CD14-positive monocyte (primary cell): ENCODE data around the gene UPB1. TPM values are rescaled to one million over a fixed set of nuclear protein-coding genes. Genes with fewer than 3 reads are reported as not detected.

Experiments
- DNase-seq, 3 donors: peaks; one replicate each; pipeline ENCODE4 v3.0.0-alpha.2; 2011 to 2022
- H2AFZ ChIP-seq: 2 replicates; pipeline ENCODE4 v1.6.0; 2012; ENCODE audit warnings: mild to moderate bottlenecking, low read depth, low read length, inconsistent platforms; ENCODE audit not compliant: insufficient read depth, poor library complexity, severe bottlenecking
- H3K27ac ChIP-seq, 2 donors: 1 replicate in 1 of 2; 2 replicates in 1 of 2; pipeline ENCODE4 v1.5.1; 2012 to 2013; ENCODE audit warnings: low read length in 2 of 2, control low read depth in 1 of 2, inconsistent platforms in 1 of 2, low read depth in 1 of 2, mild to moderate bottlenecking in 1 of 2
- H3K27me3 ChIP-seq, 2 donors: one replicate each; pipeline versions ENCODE4 v1.6.0 to v1.6.1; 2011 to 2013; ENCODE audit warnings: low read length in 2 of 2; ENCODE audit not compliant: control insufficient read depth in 2 of 2, insufficient read depth in 2 of 2
- H3K36me3 ChIP-seq, 2 donors: replicated peaks in 1 of 2; 1 replicate in 1 of 2; 2 replicates in 1 of 2; pipeline versions ENCODE4 v1.5.1 to v1.6.1; 2012 to 2013; ENCODE audit warnings: low read length in 2 of 2, control low read depth in 1 of 2, inconsistent platforms in 1 of 2, mild to moderate bottlenecking in 1 of 2; ENCODE audit not compliant: insufficient read depth in 2 of 2, control insufficient read depth in 1 of 2
- H3K4me1 ChIP-seq, 2 donors: 1 replicate in 1 of 2; 2 replicates in 1 of 2; pipeline versions ENCODE4 v1.5.1 to v1.6.1; 2012 to 2013; ENCODE audit warnings: low read length in 2 of 2, control low read depth in 1 of 2, inconsistent platforms in 1 of 2, mild to moderate bottlenecking in 1 of 2, moderate library complexity in 1 of 2; ENCODE audit not compliant: insufficient read depth in 2 of 2, control insufficient read depth in 1 of 2
- H3K4me2 ChIP-seq: replicated peaks from 2 replicates; pipeline ENCODE3; 2012; ENCODE audit warnings: low read length, moderate library complexity, mild to moderate bottlenecking; ENCODE audit not compliant: poor library complexity, severe bottlenecking; ENCODE audit errors: extremely low read depth
- H3K4me3 ChIP-seq, 3 experiments: fragments of 200-600 bp in 1 of 3; sonication (generic) in 1 of 3; replicated peaks in 1 of 3; 1 replicate in 2 of 3; 2 replicates in 1 of 3; pipeline ENCODE4 v1.5.1; 2011 to 2013; ENCODE audit warnings: low read length in 3 of 3, mild to moderate bottlenecking in 3 of 3, control low read depth in 2 of 3, low read depth in 2 of 3, inconsistent platforms in 1 of 3, moderate library complexity in 1 of 3
- H3K79me2 ChIP-seq: 2 replicates; pipeline ENCODE4 v1.6.0; 2012; ENCODE audit warnings: mild to moderate bottlenecking, control low read depth, inconsistent platforms, low read length, moderate library complexity; ENCODE audit not compliant: insufficient read depth
- H3K9ac ChIP-seq: 2 replicates; pipeline ENCODE4 v1.6.0; 2017; ENCODE audit warnings: low read length, mild to moderate bottlenecking; ENCODE audit not compliant: insufficient read depth, poor library complexity, severe bottlenecking
- H3K9me3 ChIP-seq, 2 donors: replicated peaks in 1 of 2; 1 replicate in 1 of 2; 2 replicates in 1 of 2; pipeline versions ENCODE4 v1.5.1 to v1.6.1; 2012 to 2013; ENCODE audit warnings: low read length in 2 of 2, control low read depth in 1 of 2; ENCODE audit not compliant: control insufficient read depth in 1 of 2, insufficient read depth in 1 of 2
- H4K20me1 ChIP-seq: 2 replicates; pipeline ENCODE4 v1.6.0; 2012; ENCODE audit warnings: mild to moderate bottlenecking, low read length, control low read depth, moderate library complexity; ENCODE audit not compliant: insufficient read depth
- H3K27ac Mint-ChIP-seq, 7 donors: one replicate each; pipeline ENCODE4 v1.8.0; 2020; ENCODE audit warnings: mild to moderate bottlenecking in 7 of 7, mixed read lengths in 7 of 7, moderate library complexity in 6 of 7, inconsistent platforms in 2 of 7
- H3K27me3 Mint-ChIP-seq, 3 donors: one replicate each; pipeline ENCODE4 v1.8.0; 2021 to 2022; ENCODE audit warnings: low read depth in 3 of 3, mild to moderate bottlenecking in 3 of 3, mixed read lengths in 3 of 3, moderate library complexity in 3 of 3, inconsistent platforms in 1 of 3
- H3K36me3 Mint-ChIP-seq, 2 donors: one replicate each; pipeline ENCODE4 v1.8.0; 2020; ENCODE audit warnings: mixed read lengths in 2 of 2, inconsistent platforms in 1 of 2, mild to moderate bottlenecking in 1 of 2
- H3K4me1 Mint-ChIP-seq: one replicate; pipeline ENCODE4 v1.8.0; 2020; ENCODE audit warnings: mild to moderate bottlenecking, mixed read lengths
- H3K4me3 Mint-ChIP-seq, 2 donors: one replicate each; pipeline ENCODE4 v1.8.0; 2020; ENCODE audit warnings: mild to moderate bottlenecking in 2 of 2, mixed read lengths in 2 of 2, moderate library complexity in 1 of 2
- H3K9me3 Mint-ChIP-seq, 7 donors: one replicate each; pipeline ENCODE4 v1.8.0; 2020 to 2022; ENCODE audit warnings: mixed read lengths in 7 of 7, mild to moderate bottlenecking in 6 of 7, moderate library complexity in 6 of 7, inconsistent platforms in 2 of 7
- WGBS: methylation state at CpG from one replicate; pipeline ENCODE4 v1.1.5; 2013; ENCODE audit warnings: missing lambda C conversion rate; ENCODE audit not compliant: insufficient coverage; 5-methylcytosine and 5-hydroxymethylcytosine counted together
- intact Hi-C, 2 donors: fragments of 100-400 bp; cut with micrococcal nuclease; formaldehyde crosslinking; loops; one replicate each; pipeline versions ENCODE4 v1.15.0 to v1.15.1; 2023
- polyA plus RNA-seq, 3 donors: library from polyadenylated mRNA; depleted of rRNA in 1 of 3; unstranded in 2 of 3; stranded (reverse) in 1 of 3; fragments of 300-500 nt in 2 of 3; fragments of >200 nt in 1 of 3; fragmentation: Illumina TruSeq in 2 of 3; gene quantifications; 1 replicate in 2 of 3; 2 replicates in 1 of 3; pipeline ENCODE4 v1.2.3, GENCODE V29; 2012 to 2021
- TF ChIP-seq, protein P1 (sequence below): fragments of 200-600 bp; IDR thresholded peaks from one replicate; pipeline ENCODE4 v1.8.0; 2022; ENCODE audit warnings: antibody characterized with exemption, mild to moderate bottlenecking

Gene UPB1
- polyA plus RNA-seq, 3 donors, result 0.13 to 0.17 TPM; not detected in 1

DNA sequence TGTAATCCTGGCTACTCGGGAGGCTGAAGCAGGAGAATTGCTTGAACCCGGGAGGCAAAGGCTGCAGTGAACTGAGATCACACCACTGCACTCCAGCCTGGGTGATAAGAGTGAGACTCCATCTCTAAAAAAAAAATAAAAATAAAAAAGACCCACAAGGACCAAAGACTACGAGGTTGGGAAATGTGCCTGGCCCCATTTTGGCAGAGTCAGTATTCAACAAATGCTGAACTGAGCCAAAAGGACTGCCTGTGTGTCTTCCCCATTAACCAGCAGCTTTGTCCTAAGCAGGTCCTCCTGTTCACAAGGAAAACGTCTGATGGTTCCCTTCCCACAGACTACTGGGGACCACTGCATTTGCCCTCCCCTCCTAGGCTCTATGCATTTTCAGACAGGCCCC, 40.1 kb upstream of the UPB1 start:
- TF ChIP-seq, protein P1, sequence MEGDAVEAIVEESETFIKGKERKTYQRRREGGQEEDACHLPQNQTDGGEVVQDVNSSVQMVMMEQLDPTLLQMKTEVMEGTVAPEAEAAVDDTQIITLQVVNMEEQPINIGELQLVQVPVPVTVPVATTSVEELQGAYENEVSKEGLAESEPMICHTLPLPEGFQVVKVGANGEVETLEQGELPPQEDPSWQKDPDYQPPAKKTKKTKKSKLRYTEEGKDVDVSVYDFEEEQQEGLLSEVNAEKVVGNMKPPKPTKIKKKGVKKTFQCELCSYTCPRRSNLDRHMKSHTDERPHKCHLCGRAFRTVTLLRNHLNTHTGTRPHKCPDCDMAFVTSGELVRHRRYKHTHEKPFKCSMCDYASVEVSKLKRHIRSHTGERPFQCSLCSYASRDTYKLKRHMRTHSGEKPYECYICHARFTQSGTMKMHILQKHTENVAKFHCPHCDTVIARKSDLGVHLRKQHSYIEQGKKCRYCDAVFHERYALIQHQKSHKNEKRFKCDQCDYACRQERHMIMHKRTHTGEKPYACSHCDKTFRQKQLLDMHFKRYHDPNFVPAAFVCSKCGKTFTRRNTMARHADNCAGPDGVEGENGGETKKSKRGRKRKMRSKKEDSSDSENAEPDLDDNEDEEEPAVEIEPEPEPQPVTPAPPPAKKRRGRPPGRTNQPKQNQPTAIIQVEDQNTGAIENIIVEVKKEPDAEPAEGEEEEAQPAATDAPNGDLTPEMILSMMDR, result no peak
- DNase-seq, result no peak
- Mint-ChIP-seq H3K4me1 (peaks cover 29% of the 10 kb centered on the region), H3K9me3 (peaks cover 0 to 5% (median 4%) of the 10 kb centered on the region in 7 donors), H3K36me3 (no peaks in the 10 kb centered on the region), H3K27ac (peak overlapping the region in 1 of 7 donors; percentile 31), H3K4me3 (no peak overlapping the region), H3K27me3 (peaks cover 0 to 3% (median 2%) of the 10 kb centered on the region in 3 donors)
- Histone ChIP-seq H3K9ac (no peak overlapping the region), H3K27me3 (no peaks in the 10 kb centered on the region), H3K36me3 (no peaks in the 10 kb centered on the region), H3K9me3 (peaks cover 4% of the 10 kb centered on the region in 2 donors), H3K4me3 (no peak overlapping the region), H3K4me1 (peaks cover 24 to 25% of the 10 kb centered on the region in 2 donors), H4K20me1 (no peaks in the 10 kb centered on the region), H2AFZ (no peak overlapping the region), H3K27ac (no peak overlapping the region), H3K79me2 (no peaks in the 10 kb centered on the region), H3K4me2 (no peak overlapping the region)
- 77% methylated on average over 1 of the region's 4 CpGs for WGBS
- intact Hi-C loops, result no loop called here

DNA sequence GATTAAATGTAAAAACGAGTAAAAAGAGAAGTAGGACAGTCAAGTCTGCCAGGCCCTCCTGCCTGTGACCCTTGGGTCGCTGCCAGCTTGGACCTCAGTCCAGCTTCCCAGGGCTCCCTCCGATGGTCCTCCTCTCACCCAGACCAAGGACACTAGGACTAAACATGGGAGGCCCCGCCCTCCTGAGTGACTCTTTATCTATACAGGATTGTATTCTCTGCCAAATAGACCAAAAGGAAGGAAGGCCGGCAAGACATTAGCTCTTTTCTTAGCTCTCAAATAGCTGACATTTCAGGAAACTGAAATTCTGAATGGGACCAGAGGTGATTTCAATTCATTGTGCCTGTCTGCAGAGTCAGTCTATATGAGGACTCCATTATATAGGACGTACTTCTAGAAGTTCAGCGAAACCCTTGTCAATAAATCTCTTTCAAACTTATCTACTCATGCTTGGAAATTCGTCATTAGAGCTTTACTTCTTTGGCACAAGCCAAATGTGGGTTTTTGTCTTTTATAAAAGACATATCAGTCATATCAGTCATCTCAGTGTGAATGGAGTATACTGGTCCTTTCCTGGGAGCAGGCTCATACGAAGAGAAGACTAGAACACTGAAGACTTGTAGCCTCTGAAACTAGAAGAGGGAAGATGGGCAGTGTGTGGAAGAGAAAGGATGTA, 39.2 kb upstream of the UPB1 start:
- Histone ChIP-seq H3K4me3 (no peak overlapping the region), H3K4me2 (no peak overlapping the region), H3K27ac (no peak overlapping the region), H3K36me3 (no peaks in the 10 kb centered on the region), H3K9me3 (peaks cover 4% of the 10 kb centered on the region in 2 donors), H3K79me2 (no peaks in the 10 kb centered on the region), H2AFZ (no peak overlapping the region), H3K4me1 (peaks cover 25 to 27% of the 10 kb centered on the region in 2 donors), H4K20me1 (no peaks in the 10 kb centered on the region), H3K27me3 (no peaks in the 10 kb centered on the region), H3K9ac (no peak overlapping the region)
- WGBS, result 63% methylated on average over 3 of the region's 9 CpGs
- no peak for DNase-seq
- TF ChIP-seq, protein P1, result no peak
- H3K36me3 Mint-ChIP-seq, result no peaks in the 10 kb centered on the region
- no peak overlapping the region for H3K4me3 Mint-ChIP-seq
- peak overlapping the region in 5 of 7 donors; percentile 7 to 76 (median 54) for H3K27ac Mint-ChIP-seq
- peaks cover 0 to 2% (median 0%) of the 10 kb centered on the region in 3 donors for H3K27me3 Mint-ChIP-seq
- H3K4me1 Mint-ChIP-seq, result peaks cover 31% of the 10 kb centered on the region
- intact Hi-C loops, result no loop called here
- peaks cover 0 to 5% (median 4%) of the 10 kb centered on the region in 7 donors for H3K9me3 Mint-ChIP-seq
